ENCODE measurements around the gene TMPRSS12.
"Not testable (repeated sequence)": the region's sequence is repeated elsewhere in the genome, so short reads cannot be mapped to it uniquely, and the experiment has no call there.

DNA sequence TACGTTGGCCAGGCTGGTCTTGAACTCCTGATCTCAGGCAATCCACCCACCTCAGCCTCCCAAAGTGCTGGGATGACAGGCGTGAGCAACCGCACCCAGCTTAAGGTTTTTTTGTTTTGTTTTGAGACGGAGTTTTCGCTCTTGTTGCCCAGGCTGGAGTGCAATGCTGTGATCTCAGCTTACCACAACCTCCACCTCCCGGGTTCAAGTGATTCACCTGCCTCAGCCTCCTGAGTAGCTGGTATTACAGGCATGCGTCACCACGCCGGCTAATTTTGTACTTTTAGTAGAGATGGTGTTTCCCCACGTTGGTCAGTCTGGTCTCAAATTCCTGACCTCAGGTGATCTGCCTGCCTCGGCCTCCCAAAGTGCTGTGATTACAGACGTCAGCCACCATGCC lies 87.8 kb downstream of the TMPRSS12 start:
- not testable (repeated sequence) for TF ChIP-seq CTCF (conservative IDR thresholded peaks at IDR 0.05; ENCODE audit: low read depth, low read length); EZH2phosphoT487 (IDR thresholded peaks at IDR 0.05; ENCODE audit: borderline replicate concordance, low read length); EZH2 (IDR thresholded peaks at IDR 0.05; ENCODE audit: low read length, unreplicated experiment)
